ENCODE results near the gene MSI2. TPM values are rescaled to one million over a fixed set of nuclear protein-coding genes. Genes with fewer than 3 reads are reported as not detected.

The MSI2 gene
- total RNA-seq, 1 donor from 2014 or later = 75.5 TPM

DNA sequence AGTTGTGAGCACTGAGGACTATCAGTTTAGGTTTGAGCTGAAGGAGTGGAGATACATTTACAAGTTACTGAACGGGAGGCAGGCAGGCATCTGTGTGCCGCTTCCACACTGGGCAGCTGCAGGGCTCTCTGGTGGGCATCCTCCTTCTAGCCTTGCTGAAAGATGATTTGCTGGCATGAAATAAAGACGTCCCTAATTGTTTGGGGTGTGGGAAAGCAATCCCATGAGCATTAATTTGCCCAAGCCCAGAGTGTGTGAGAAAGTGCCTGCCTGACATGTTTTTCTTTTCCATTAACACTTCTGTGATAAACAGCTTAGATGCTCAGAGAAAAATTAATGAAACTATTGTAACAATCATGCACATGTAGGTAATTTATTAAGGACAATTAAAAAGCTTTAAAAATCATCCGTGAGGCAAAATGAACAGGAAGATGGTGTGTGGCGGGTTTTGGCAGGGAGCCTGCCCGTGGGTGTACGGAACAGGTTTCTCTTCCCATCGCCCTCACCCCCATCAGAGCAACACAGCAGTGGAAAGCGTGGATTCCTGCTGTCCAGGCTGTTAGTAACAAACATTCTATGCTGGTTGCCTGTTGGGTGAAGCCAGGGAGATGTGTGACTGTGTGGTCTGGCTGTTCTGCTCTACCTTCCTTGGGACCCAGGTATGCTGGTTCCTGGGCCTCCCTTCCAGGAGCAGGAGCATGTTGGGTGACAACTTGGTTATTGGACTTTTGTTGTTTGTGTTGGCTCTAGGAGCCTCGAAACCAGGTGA, 191.9 kb downstream of the MSI2 start:
- Mint-ChIP-seq H3K36me3 (ENCODE audit: unreplicated experiment) (peaks cover 3% of the 10 kb centered on the region), H3K27ac (ENCODE audit: unreplicated experiment) (no peak overlapping the region), H3K4me3 (ENCODE audit: unreplicated experiment) (no peak overlapping the region), H3K9me3 (ENCODE audit: unreplicated experiment) (no peaks in the 10 kb centered on the region), H3K27me3 (ENCODE audit: unreplicated experiment) (no peaks in the 10 kb centered on the region), H3K4me1 (ENCODE audit: unreplicated experiment) (peaks cover 35% of the 10 kb centered on the region)
- no peak for TF ChIP-seq CTCF (IDR thresholded peaks at IDR 0.05)
- DNase-seq (ENCODE audit: extremely low spot score, unreplicated experiment) = no peak

GRCh38 chr17:57448759-57449283, 192.5 kb downstream of the MSI2 start:
- H3K9me3 Mint-ChIP-seq (ENCODE audit: unreplicated experiment) = no peaks in the 10 kb centered on the region
- DNase-seq (ENCODE audit: extremely low spot score, unreplicated experiment) = no peak
- TF ChIP-seq CTCF (IDR thresholded peaks at IDR 0.05) = no peak
- peaks cover 28% of the 10 kb centered on the region for H3K4me1 Mint-ChIP-seq (ENCODE audit: unreplicated experiment)
- H3K36me3 Mint-ChIP-seq (ENCODE audit: unreplicated experiment) = peaks cover 5% of the 10 kb centered on the region
- no peak overlapping the region for H3K27ac Mint-ChIP-seq (ENCODE audit: unreplicated experiment)
- H3K4me3 Mint-ChIP-seq (ENCODE audit: unreplicated experiment) = no peak overlapping the region
- H3K27me3 Mint-ChIP-seq (ENCODE audit: unreplicated experiment) = no peaks in the 10 kb centered on the region

GRCh38 chr17:57451191-57451590, 194.9 kb downstream of the MSI2 start:
- no peak for TF ChIP-seq CTCF (IDR thresholded peaks at IDR 0.05)
- H3K9me3 Mint-ChIP-seq (ENCODE audit: unreplicated experiment) = no peaks in the 10 kb centered on the region
- peaks cover 5% of the 10 kb centered on the region for H3K36me3 Mint-ChIP-seq (ENCODE audit: unreplicated experiment)
- peaks cover 23% of the 10 kb centered on the region for H3K4me1 Mint-ChIP-seq (ENCODE audit: unreplicated experiment)
- no peak for DNase-seq (ENCODE audit: extremely low spot score, unreplicated experiment)
- H3K27ac Mint-ChIP-seq (ENCODE audit: unreplicated experiment) = no peak overlapping the region
- H3K27me3 Mint-ChIP-seq (ENCODE audit: unreplicated experiment) = no peaks in the 10 kb centered on the region
- H3K4me3 Mint-ChIP-seq (ENCODE audit: unreplicated experiment) = no peak overlapping the region

DNA sequence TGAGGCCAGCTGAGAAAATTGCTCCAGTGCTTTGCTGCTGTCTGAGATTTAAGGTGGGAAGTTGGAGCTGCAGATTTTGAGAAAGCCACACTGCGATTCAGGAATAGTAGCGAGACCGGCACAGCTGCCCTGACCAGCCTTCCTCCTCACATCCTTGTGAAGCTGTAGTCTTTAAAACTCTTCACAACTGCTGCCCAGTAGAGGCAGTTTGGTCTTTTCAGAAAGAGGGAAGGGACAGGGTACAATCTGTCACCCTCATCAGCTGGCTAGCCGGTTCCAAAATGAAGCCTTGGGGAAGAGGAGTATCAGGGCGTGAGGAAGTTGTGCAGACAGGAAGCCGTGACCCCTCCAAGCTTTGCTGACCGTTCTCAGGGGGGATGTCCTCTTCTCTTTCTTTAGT, 195.3 kb downstream of the MSI2 start:
- Mint-ChIP-seq H3K9me3 (ENCODE audit: unreplicated experiment) (no peaks in the 10 kb centered on the region), H3K27me3 (ENCODE audit: unreplicated experiment) (no peaks in the 10 kb centered on the region), H3K36me3 (ENCODE audit: unreplicated experiment) (peaks cover 4% of the 10 kb centered on the region), H3K27ac (ENCODE audit: unreplicated experiment) (no peak overlapping the region), H3K4me3 (ENCODE audit: unreplicated experiment) (no peak overlapping the region), H3K4me1 (ENCODE audit: unreplicated experiment) (peaks cover 24% of the 10 kb centered on the region)
- no peak for DNase-seq (ENCODE audit: extremely low spot score, unreplicated experiment)
- no peak for TF ChIP-seq CTCF (IDR thresholded peaks at IDR 0.05)

- H3K27ac Mint-ChIP-seq (ENCODE audit: unreplicated experiment) = no peak overlapping the region
- H3K4me3 Mint-ChIP-seq (ENCODE audit: unreplicated experiment) = no peak overlapping the region
- H3K4me1 Mint-ChIP-seq (ENCODE audit: unreplicated experiment) = peaks cover 20% of the 10 kb centered on the region
- H3K9me3 Mint-ChIP-seq (ENCODE audit: unreplicated experiment) = no peaks in the 10 kb centered on the region
- no peak for TF ChIP-seq CTCF (IDR thresholded peaks at IDR 0.05)
- H3K27me3 Mint-ChIP-seq (ENCODE audit: unreplicated experiment) = no peaks in the 10 kb centered on the region
- no peak for DNase-seq (ENCODE audit: extremely low spot score, unreplicated experiment)
- peaks cover 6% of the 10 kb centered on the region for H3K36me3 Mint-ChIP-seq (ENCODE audit: unreplicated experiment)
Measured at GRCh38 chr17:57453841-57454425, 197.6 kb downstream of the MSI2 start.

Measured in osteocyte (in vitro differentiated cells).